Peyer's patch (tissue), 4 donors: ENCODE measurements around the gene ENTPD3.

ENCODE experiments used
- POLR2A ChIP-seq, 2 donors: fragments of 450-650 bp; IDR thresholded peaks; one replicate each; pipeline ENCODE4 v1.5.1; 2017; ENCODE audit warnings: antibody characterized with exemption in 2 of 2, mild to moderate bottlenecking in 2 of 2, moderate library complexity in 2 of 2
- TF ChIP-seq, protein P1 (sequence below), 6 experiments: fragments of 450-650 bp in 4 of 6; fragments of 200-600 bp in 2 of 6; sonication (generic) in 1 of 6; IDR thresholded peaks; one replicate each; pipeline ENCODE4 v1.5.1; 2017 to 2019; ENCODE audit warnings: antibody characterized with exemption in 6 of 6, mild to moderate bottlenecking in 3 of 6, moderate library complexity in 1 of 6

- TF ChIP-seq, protein P1, sequence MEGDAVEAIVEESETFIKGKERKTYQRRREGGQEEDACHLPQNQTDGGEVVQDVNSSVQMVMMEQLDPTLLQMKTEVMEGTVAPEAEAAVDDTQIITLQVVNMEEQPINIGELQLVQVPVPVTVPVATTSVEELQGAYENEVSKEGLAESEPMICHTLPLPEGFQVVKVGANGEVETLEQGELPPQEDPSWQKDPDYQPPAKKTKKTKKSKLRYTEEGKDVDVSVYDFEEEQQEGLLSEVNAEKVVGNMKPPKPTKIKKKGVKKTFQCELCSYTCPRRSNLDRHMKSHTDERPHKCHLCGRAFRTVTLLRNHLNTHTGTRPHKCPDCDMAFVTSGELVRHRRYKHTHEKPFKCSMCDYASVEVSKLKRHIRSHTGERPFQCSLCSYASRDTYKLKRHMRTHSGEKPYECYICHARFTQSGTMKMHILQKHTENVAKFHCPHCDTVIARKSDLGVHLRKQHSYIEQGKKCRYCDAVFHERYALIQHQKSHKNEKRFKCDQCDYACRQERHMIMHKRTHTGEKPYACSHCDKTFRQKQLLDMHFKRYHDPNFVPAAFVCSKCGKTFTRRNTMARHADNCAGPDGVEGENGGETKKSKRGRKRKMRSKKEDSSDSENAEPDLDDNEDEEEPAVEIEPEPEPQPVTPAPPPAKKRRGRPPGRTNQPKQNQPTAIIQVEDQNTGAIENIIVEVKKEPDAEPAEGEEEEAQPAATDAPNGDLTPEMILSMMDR (IDR thresholded peaks at IDR 0.05), result no peak
- TF ChIP-seq POLR2A (IDR thresholded peaks at IDR 0.05), result no peak
These were observed 11.4 kb downstream of the ENTPD3 start for GRCh38 chr3:40398346-40398745.
